ENCODE results near the gene MMP24OS. TPM values are rescaled to one million over a fixed set of nuclear protein-coding genes. Genes with fewer than 3 reads are reported as not detected.

The MMP24OS gene
- total and polyA plus RNA-seq, 10 of the 15 experiments (the other 5 are each of a cell fraction or from before 2014, with no cell fraction given), result 2.0 to 30.9 (median 10.9) TPM

GRCh38 chr20:35312318-35312717 is 34.4 kb upstream of the MMP24OS start:
- POLR2A ChIA-PET, result no interaction called here
- Histone ChIP-seq H3K4me1 (ENCODE audit: control insufficient read depth, insufficient read depth, low read length) (no peaks in the 10 kb centered on the region), H3K27me3 (replicated peaks in 1 of 2; ENCODE audit: control insufficient read depth in 2 of 2, insufficient read depth in 2 of 2, low read length in 1 of 2) (no peaks in the 10 kb centered on the region), H2AFZ (ENCODE audit: control insufficient read depth, low read depth, low read length) (no peak overlapping the region), H3K9me3 (replicated peaks; ENCODE audit: control insufficient read depth, insufficient read depth, low read length) (no peaks in the 10 kb centered on the region), H4K20me1 (ENCODE audit: control insufficient read depth, insufficient read depth) (no peaks in the 10 kb centered on the region), H3K4me3 (no peak overlapping the region), H3K79me2 (ENCODE audit: control insufficient read depth, insufficient read depth, low read length) (no peaks in the 10 kb centered on the region), H3K4me2 (ENCODE audit: control insufficient read depth, insufficient read depth) (no peak overlapping the region), H3K9ac (ENCODE audit: control insufficient read depth, insufficient read depth, low read length) (no peak overlapping the region), H3K36me3 (ENCODE audit: control insufficient read depth in 2 of 2, insufficient read depth in 2 of 2, low read length in 1 of 2) (no peaks in the 10 kb centered on the region; a peak in 1 of 4 replicates), H3K27ac (ENCODE audit: control insufficient read depth, insufficient read depth) (no peak overlapping the region)
- ATAC-seq, result peak; percentile 42; the same call in 2 of the 3 replicates
- DNase-seq (ENCODE audit: low read depth, low spot score), result peak; percentile 7
- 0 out of 2 replicates have a peak, but pooled peaks have one; percentile 16 for TF ChIP-seq RUNX3 (IDR thresholded peaks at IDR 0.05; ENCODE audit: low read length)
- peak; percentile 29; the same call in 1 of the 2 replicates for TF ChIP-seq EED (IDR thresholded peaks at IDR 0.05; ENCODE audit: low read depth)
- no peak for TF ChIP-seq RELA (IDR thresholded peaks at IDR 0.05; ENCODE audit: borderline replicate concordance, partially characterized antibody)
- in situ Hi-C loops (cut with MboI), result no loop called here
- SMC1A ChIA-PET (ENCODE audit: uncharacterized antibody, unreplicated experiment), result interaction anchor here (0.5 kb wide), 1 partner anchor 59 kb away, joined by 3 read pairs; no protein-coding TSS in a partner anchor
- 0% methylated on average over 1 of the region's 1 CpG for WGBS (ENCODE audit: insufficient coverage, insufficient replicate concordance, low lambda C conversion rate, missing lambda C conversion rate)
- CTCF ChIA-PET, result interaction anchor here (2.3 kb wide), 1 partner anchor 135 kb away, joined by 7 read pairs; no protein-coding TSS in a partner anchor
- intact Hi-C loops (cut with micrococcal nuclease; ENCODE audit: unreplicated experiment), result no loop called here
- BruUV-seq (replicated peaks), result no TSS peak
- RAD21 ChIA-PET (ENCODE audit: unreplicated experiment), result no interaction called here
- no peak for FAIRE-seq

GRCh38 chr20:35311822-35312221 is 33.9 kb upstream of the MMP24OS start:
- RAD21 ChIA-PET (ENCODE audit: unreplicated experiment), result no interaction called here

More at GRCh38 chr20:35311822-35312221, 33.9 kb upstream of the MMP24OS start:
- no peaks in the 10 kb centered on the region; a peak in 1 of 4 replicates for H3K36me3 ChIP-seq (ENCODE audit: control insufficient read depth in 2 of 2, insufficient read depth in 2 of 2, low read length in 1 of 2)
- H3K4me2 ChIP-seq (ENCODE audit: control insufficient read depth, insufficient read depth), result no peak overlapping the region
- no peak for DNase-seq (ENCODE audit: low read depth, low spot score)
- no peak overlapping the region for H3K4me3 ChIP-seq
- POLR2A ChIA-PET, result no interaction called here
- H3K79me2 ChIP-seq (ENCODE audit: control insufficient read depth, insufficient read depth, low read length), result no peaks in the 10 kb centered on the region
- TF ChIP-seq RFX5 (IDR thresholded peaks at IDR 0.05; ENCODE audit: low read depth, low read length) (no peak), JUNB (IDR thresholded peaks at IDR 0.05) (0 out of 2 replicates have a peak, but pooled peaks have one; percentile 6), ZSCAN29 (IDR thresholded peaks at IDR 0.05) (no peak)
- ATAC-seq, result no peak
- no peak overlapping the region for H3K9ac ChIP-seq (ENCODE audit: control insufficient read depth, insufficient read depth, low read length)
- CTCF ChIA-PET, result interaction anchor here (0.8 to 3.8 kb wide), 3 partner anchors 9 to 136 kb away, joined by 3 to 20 read pairs (median 7); no protein-coding TSS in a partner anchor
- no TSS peak for BruUV-seq (replicated peaks)
- FAIRE-seq, result no peak
- in situ Hi-C loops (cut with MboI), result no loop called here
- SMC1A ChIA-PET (ENCODE audit: uncharacterized antibody, unreplicated experiment), result no interaction called here
- no peaks in the 10 kb centered on the region for H3K4me1 ChIP-seq (ENCODE audit: control insufficient read depth, insufficient read depth, low read length)
- WGBS (ENCODE audit: insufficient coverage, insufficient replicate concordance, low lambda C conversion rate, missing lambda C conversion rate), result 51% methylated on average over 5 of the region's 5 CpGs
- H3K27ac ChIP-seq (ENCODE audit: control insufficient read depth, insufficient read depth), result no peak overlapping the region
- no peaks in the 10 kb centered on the region for H4K20me1 ChIP-seq (ENCODE audit: control insufficient read depth, insufficient read depth)
- H2AFZ ChIP-seq (ENCODE audit: control insufficient read depth, low read depth, low read length), result no peak overlapping the region
- intact Hi-C loops (cut with micrococcal nuclease; ENCODE audit: unreplicated experiment), result no loop called here
- no peaks in the 10 kb centered on the region for H3K27me3 ChIP-seq (replicated peaks in 1 of 2; ENCODE audit: control insufficient read depth in 2 of 2, insufficient read depth in 2 of 2, low read length in 1 of 2)
- H3K9me3 ChIP-seq (replicated peaks; ENCODE audit: control insufficient read depth, insufficient read depth, low read length), result no peaks in the 10 kb centered on the region
